CD4-positive, alpha-beta T cell treated with Interferon alpha-2 for 1 hour (primary cell): ENCODE measurements around the gene POLQ.
"Not testable (repeated sequence)": the region's sequence is repeated elsewhere in the genome, so short reads cannot be mapped to it uniquely, and the experiment has no call there.

Source experiments
- DNase-seq, 2 donors: peaks; one replicate each; pipeline ENCODE4 v3.0.0-alpha.2; 2020 to 2022

Gene POLQ

GRCh38 chr3:121414924-121415323 lies 130.9 kb downstream of the POLQ start:
- no peak for DNase-seq

DNA sequence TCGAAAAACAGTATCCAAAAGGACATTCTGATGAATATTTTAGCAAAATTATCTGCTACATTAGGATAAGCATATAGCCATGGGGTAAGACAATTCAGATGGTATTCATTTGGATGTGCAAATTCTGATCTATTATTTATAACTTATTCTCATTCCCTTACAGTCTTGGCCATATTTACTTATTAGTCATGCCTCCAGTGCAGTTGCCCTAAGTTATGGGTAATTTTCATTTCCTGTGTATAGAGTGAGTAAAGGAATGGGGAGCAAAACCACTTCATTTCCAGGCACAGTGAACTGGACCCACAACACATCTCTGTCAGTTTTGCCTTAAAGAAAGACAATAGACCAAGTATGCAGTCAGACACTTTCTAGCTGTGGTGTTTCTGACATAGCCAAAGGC lies 134.3 kb downstream of the POLQ start:
- no peak for DNase-seq

DNA sequence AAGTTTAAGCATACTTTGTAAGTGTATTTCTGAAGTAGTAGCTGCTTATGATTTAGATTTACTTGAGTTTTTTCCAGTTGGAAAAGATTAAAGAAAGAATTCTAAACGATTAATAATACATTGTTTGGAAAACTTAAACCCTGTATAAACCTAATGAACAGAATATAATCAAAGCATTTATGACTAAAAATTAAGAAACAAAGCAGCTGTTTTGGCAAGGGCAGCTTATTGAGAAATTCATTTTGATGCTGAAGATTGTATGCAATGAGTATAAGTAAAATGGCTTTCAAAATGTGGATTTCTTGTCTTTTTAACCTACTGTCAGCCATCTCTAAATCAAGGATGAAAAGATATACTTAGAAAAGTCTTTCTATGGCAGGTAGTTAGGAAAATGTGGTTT lies 140.2 kb downstream of the POLQ start:
- no peak for DNase-seq

GRCh38 chr3:121399820-121400219 lies 146.0 kb downstream of the POLQ start:
- DNase-seq, result no peak

- DNase-seq, result not testable (repeated sequence)
Measured at GRCh38 chr3:121398051-121398450, 147.7 kb downstream of the POLQ start.

DNA sequence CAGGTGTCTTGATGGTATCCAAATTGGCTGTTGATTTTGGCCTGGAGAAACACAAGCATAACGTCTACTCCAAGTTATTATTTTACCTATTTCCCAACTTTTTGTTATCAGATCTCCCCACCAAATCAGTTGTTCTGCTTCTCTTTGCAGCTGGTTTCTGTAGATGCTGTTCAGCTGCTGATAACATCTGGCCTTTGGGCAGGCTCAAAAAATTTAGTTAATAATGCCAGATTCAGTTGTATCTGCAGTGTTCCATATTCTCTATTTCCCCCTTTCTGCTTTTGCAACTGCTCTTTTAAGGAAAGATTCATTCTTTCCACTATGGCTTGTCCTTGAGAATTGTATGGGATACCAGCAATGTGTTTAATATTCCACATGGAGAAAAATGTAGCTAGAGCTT lies 149.8 kb downstream of the POLQ start:
- not testable (repeated sequence) for DNase-seq

DNA sequence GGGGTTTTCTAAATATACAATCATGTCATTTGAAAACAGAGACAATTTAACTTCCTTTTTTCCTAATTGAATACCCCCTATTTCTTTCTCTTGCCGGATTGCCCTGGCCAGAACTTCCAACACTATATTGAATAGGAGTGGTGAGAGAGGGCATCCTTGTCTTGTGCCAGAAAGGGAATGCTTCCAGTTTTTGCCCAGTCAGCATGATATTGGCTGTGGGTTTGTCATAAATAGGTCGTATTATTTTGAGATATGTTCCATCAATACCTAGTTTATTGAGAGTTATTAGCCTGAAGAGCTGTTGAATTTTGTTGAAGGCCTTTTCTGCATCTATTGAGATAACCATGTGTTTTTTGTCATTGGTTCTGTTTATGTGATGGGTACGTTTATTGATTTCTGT lies 157.5 kb downstream of the POLQ start:
- DNase-seq, result not testable (repeated sequence)
